Fibroblast of lung (primary cell): ENCODE results near the gene PCDHGB6. TPM values are rescaled to one million over a fixed set of nuclear protein-coding genes. Genes with fewer than 3 reads are reported as not detected.

Source experiments
- DNase-seq, 2 donors: peaks; one replicate each; pipeline versions ENCODE4 v3.0.0 to v3.0.0-alpha.2; 2010; ENCODE audit warnings: low read depth in 2 of 2
- H2AFZ ChIP-seq: 2 replicates; pipeline ENCODE4 v1.5.1; 2012; ENCODE audit warnings: low read length, control low read depth, inconsistent platforms
- H3K27ac ChIP-seq: 2 replicates; pipeline ENCODE4 v1.5.1; 2011; ENCODE audit warnings: low read length, control low read depth; ENCODE audit not compliant: insufficient read depth
- H3K27me3 ChIP-seq: 2 replicates; pipeline ENCODE4 v1.5.1; 2011; ENCODE audit warnings: mild to moderate bottlenecking, low read length; ENCODE audit not compliant: control insufficient read depth, insufficient read depth
- H3K36me3 ChIP-seq: 2 replicates; pipeline ENCODE4 v1.5.1; 2011; ENCODE audit warnings: low read length; ENCODE audit not compliant: control insufficient read depth, insufficient read depth
- H3K4me1 ChIP-seq: 2 replicates; pipeline ENCODE4 v1.5.1; 2011; ENCODE audit warnings: low read length; ENCODE audit not compliant: control insufficient read depth, insufficient read depth; ENCODE audit errors: extremely low read depth
- H3K4me2 ChIP-seq: 2 replicates; pipeline ENCODE4 v1.5.1; 2011; ENCODE audit warnings: low read length, control low read depth; ENCODE audit not compliant: insufficient read depth; ENCODE audit errors: extremely low read depth
- H3K4me3 ChIP-seq, 4 experiments: fragments of 200-600 bp in 1 of 4; sonication (generic) in 1 of 4; replicated peaks in 1 of 4; 2 replicates each; pipeline ENCODE4 v1.5.1; 2011 to 2016; ENCODE audit warnings: low read length in 4 of 4, low read depth in 3 of 4, mild to moderate bottlenecking in 3 of 4, control low read depth in 2 of 4, inconsistent platforms in 1 of 4, mixed read lengths in 1 of 4; ENCODE audit not compliant: insufficient read depth in 1 of 4; ENCODE audit errors: control extremely low read depth in 1 of 4
- H3K79me2 ChIP-seq: 2 replicates; pipeline ENCODE4 v1.5.1; 2012; ENCODE audit warnings: mild to moderate bottlenecking, low read length, inconsistent platforms; ENCODE audit not compliant: control insufficient read depth, insufficient read depth
- H3K9ac ChIP-seq: 2 replicates; pipeline ENCODE4 v1.5.1; 2011; ENCODE audit warnings: mild to moderate bottlenecking, low read length, control low read depth; ENCODE audit not compliant: insufficient read depth
- H3K9me3 ChIP-seq: 2 replicates; pipeline ENCODE4 v1.5.1; 2012; ENCODE audit warnings: low read depth, low read length; ENCODE audit not compliant: control insufficient read depth, insufficient read depth
- H4K20me1 ChIP-seq: 2 replicates; pipeline ENCODE4 v1.5.1; 2011; ENCODE audit warnings: low read length; ENCODE audit not compliant: control insufficient read depth, insufficient read depth; ENCODE audit errors: extremely low read depth
- EZH2 ChIP-seq: IDR thresholded peaks from 2 replicates; pipeline ENCODE4 v1.5.1; 2012; ENCODE audit warnings: low read length, control low read depth, mild to moderate bottlenecking; ENCODE audit errors: missing control alignments
- polyA plus RNA-seq, 2 donors: library from polyadenylated mRNA; depleted of rRNA in 1 of 2; stranded (reverse) in 1 of 2; unstranded in 1 of 2; fragments of >200 nt; gene quantifications; 2 replicates each; pipeline ENCODE4 v1.2.1, GENCODE V29; 2011 to 2012; ENCODE audit warnings: missing spikeins in 1 of 2
- total RNA-seq: library from RNA; depleted of rRNA; stranded (reverse); fragments of >200 nt; gene quantifications from 2 replicates; pipeline ENCODE4 v1.2.1, GENCODE V29; 2014
- TF ChIP-seq, protein P1 (sequence below), 2 donors: IDR thresholded peaks in 1 of 2; conservative IDR thresholded peaks in 1 of 2; 1 replicate in 1 of 2; 2 replicates in 1 of 2; pipeline ENCODE4 v1.5.1; 2011 to 2012; ENCODE audit warnings: low read length in 2 of 2, control low read depth in 1 of 2, inconsistent platforms in 1 of 2, low read depth in 1 of 2, mild to moderate bottlenecking in 1 of 2

The PCDHGB6 gene
- total and polyA plus RNA-seq, 2 donors (not counting 1 experiment from before 2014, with no cell fraction given): 2.6 to 4.3 TPM

DNA sequence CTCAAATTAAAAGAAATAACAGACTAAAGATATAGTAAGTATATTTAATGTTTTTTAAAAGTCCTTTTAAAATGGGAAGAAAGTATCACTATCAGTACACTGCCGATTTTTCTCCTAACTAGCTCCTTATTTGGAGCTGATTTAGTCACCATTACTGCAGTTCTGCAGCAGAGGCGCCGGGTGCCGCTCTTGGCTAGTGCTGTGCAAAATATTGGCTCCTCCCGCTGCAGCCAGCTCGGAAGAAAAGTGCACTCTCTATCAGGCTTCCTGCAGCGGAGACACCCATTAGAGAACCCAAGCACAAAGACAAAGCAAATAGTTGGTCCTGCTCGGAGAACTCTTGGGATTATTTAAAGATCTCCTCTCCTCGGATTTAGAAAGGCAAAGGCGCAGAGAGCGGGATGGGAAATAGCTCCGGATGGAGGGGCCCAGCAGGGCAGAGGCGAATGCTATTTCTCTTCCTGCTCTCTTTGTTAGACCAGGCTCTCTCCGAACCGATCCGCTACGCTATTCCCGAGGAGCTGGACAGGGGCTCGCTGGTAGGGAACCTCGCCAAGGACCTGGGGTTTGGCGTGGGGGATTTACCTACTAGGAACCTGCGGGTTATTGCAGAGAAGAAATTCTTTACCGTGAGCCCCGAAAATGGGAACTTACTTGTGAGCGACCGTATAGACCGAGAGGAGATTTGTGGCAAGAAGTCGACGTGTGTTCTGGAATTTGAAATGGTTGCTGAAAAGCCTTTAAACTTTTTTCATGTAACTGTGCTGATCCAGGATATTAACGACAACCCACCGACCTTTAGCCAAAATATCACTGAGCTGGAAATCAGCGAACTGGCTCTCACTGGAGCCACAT is 37.6 kb upstream of the PCDHGB6 start, which contains the start of gene PCDHGB3:
TSS of gene PCDHGB3 (plus strand) at position 249 of the 855 bp plus-strand sequence. CDS start at position 402, 153 bp downstream.
- Histone ChIP-seq H3K27ac (no peak within 1 kb of the TSS), H3K79me2 (no peaks in the 10 kb centered on the region), H3K4me2 (peak within 1 kb of the TSS; percentile 59), H3K4me1 (no peaks in the 10 kb centered on the region), H3K27me3 (peaks cover 16% of the 10 kb centered on the region), H3K9me3 (peaks cover 2% of the 10 kb centered on the region), H3K36me3 (no peaks in the 10 kb centered on the region), H2AFZ (peak within 1 kb of the TSS; percentile 30), H3K4me3 (peak within 1 kb of the TSS; percentile 25 to 48 (median 38)), H4K20me1 (no peaks in the 10 kb centered on the region), H3K9ac (peak within 1 kb of the TSS; percentile 7)
- no peak for TF ChIP-seq EZH2
- TF ChIP-seq, protein P1, sequence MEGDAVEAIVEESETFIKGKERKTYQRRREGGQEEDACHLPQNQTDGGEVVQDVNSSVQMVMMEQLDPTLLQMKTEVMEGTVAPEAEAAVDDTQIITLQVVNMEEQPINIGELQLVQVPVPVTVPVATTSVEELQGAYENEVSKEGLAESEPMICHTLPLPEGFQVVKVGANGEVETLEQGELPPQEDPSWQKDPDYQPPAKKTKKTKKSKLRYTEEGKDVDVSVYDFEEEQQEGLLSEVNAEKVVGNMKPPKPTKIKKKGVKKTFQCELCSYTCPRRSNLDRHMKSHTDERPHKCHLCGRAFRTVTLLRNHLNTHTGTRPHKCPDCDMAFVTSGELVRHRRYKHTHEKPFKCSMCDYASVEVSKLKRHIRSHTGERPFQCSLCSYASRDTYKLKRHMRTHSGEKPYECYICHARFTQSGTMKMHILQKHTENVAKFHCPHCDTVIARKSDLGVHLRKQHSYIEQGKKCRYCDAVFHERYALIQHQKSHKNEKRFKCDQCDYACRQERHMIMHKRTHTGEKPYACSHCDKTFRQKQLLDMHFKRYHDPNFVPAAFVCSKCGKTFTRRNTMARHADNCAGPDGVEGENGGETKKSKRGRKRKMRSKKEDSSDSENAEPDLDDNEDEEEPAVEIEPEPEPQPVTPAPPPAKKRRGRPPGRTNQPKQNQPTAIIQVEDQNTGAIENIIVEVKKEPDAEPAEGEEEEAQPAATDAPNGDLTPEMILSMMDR (conservative IDR thresholded peaks at IDR 0.05 in 1 of 2, IDR thresholded peaks at IDR 0.05 in 1 of 2; ENCODE audit: low read depth in 1 of 2, low read length in 2 of 2): peak; percentile 44 to 47
- peak; percentile 53 to 70 for DNase-seq

DNA sequence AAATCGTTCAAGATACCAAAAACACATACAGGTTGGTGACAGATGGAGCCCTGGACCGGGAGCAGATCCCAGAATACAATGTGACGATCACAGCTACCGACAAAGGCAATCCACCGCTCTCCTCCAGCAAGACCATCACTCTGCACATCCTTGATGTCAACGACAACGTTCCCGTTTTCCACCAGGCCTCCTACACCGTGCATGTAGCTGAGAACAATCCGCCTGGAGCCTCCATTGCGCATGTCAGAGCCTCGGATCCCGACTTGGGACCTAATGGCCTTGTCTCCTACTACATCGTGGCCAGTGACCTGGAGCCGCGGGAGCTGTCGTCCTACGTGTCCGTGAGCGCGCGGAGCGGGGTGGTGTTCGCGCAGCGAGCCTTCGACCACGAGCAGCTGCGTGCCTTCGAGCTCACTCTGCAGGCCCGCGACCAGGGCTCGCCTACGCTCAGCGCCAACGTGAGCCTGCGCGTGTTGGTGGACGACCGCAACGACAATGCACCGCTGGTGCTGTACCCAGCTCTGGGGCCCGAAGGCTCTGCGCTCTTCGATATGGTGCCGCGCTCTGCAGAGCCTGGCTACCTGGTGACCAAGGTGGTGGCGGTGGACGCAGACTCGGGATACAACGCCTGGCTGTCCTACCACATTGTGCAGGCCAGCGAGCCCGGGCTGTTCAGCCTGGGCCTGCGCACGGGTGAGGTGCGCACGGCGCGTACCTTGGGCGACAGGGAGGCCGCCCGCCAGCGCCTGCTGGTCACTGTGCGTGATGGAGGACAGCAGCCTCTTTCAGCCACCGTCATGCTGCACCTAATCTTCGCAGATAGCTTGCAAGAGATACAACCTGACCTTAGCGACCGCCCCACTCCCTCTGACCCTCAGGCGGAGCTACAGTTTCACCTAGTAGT is 36.0 kb upstream of the PCDHGB6 start:
- Histone ChIP-seq H3K27me3 (peaks cover 8% of the 10 kb centered on the region), H4K20me1 (no peaks in the 10 kb centered on the region), H3K4me2 (no peak overlapping the region), H3K79me2 (no peaks in the 10 kb centered on the region), H2AFZ (no peak overlapping the region), H3K27ac (no peak overlapping the region), H3K36me3 (no peaks in the 10 kb centered on the region), H3K4me3 (no peak overlapping the region), H3K9ac (no peak overlapping the region), H3K4me1 (no peaks in the 10 kb centered on the region), H3K9me3 (peaks cover 2% of the 10 kb centered on the region)
- DNase-seq: no peak
- TF ChIP-seq, protein P1 (conservative IDR thresholded peaks at IDR 0.05 in 1 of 2, IDR thresholded peaks at IDR 0.05 in 1 of 2; ENCODE audit: low read depth in 1 of 2, low read length in 2 of 2): no peak
- no peak for TF ChIP-seq EZH2
